ENCODE measurements around the gene RRP8. TPM values are rescaled to one million over a fixed set of nuclear protein-coding genes. Genes with fewer than 3 reads are reported as not detected.

The RRP8 gene
- total RNA-seq, 2 experiments from 2014 or later, result 26.4 to 33.6 TPM

DNA sequence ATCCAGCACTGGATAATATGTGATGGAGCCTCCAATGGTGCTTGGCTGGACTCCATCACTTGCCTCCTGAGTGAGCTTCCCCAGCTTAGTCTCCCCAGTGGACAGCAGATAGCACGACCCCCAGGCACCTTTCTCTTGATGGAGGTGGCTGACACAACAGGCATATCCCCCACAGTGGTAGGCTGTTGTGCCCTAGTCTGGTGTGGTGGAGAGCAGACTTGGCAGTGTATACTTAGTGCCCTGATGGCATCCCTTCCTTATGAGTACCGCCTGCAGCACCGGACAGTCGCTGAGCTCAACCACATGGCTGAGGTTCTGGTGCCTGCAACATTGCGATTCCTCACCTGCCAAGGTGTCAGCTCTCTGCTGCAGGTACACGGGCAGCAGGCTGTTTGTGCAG lies 56.2 kb downstream of the RRP8 start:
- H4K20me1 ChIP-seq (ENCODE audit: insufficient read depth, low read length), result no peaks in the 10 kb centered on the region
- H3K79me2 ChIP-seq (ENCODE audit: insufficient read depth, low read depth, low read length), result no peaks in the 10 kb centered on the region
- no peak for DNase-seq (ENCODE audit: low spot score)
- H3K4me2 ChIP-seq (ENCODE audit: low read length), result no peak overlapping the region
- no peak overlapping the region for H3K4me3 ChIP-seq (ENCODE audit: low read depth, low read length, poor library complexity, severe bottlenecking)
- H3K27ac ChIP-seq (ENCODE audit: low read depth, low read length, poor library complexity, severe bottlenecking), result no peak overlapping the region
- H3K36me3 ChIP-seq (ENCODE audit: insufficient read depth, low read length), result 0 out of 2 replicates have a peak, but pooled peaks cover 8% of the 10 kb centered on the region
- no peak overlapping the region for H2AFZ ChIP-seq (ENCODE audit: low read length)
- no peak for TF ChIP-seq EZH2phosphoT487 (IDR thresholded peaks at IDR 0.05; ENCODE audit: borderline replicate concordance, low read depth, low read length)
- TF ChIP-seq, protein P1, sequence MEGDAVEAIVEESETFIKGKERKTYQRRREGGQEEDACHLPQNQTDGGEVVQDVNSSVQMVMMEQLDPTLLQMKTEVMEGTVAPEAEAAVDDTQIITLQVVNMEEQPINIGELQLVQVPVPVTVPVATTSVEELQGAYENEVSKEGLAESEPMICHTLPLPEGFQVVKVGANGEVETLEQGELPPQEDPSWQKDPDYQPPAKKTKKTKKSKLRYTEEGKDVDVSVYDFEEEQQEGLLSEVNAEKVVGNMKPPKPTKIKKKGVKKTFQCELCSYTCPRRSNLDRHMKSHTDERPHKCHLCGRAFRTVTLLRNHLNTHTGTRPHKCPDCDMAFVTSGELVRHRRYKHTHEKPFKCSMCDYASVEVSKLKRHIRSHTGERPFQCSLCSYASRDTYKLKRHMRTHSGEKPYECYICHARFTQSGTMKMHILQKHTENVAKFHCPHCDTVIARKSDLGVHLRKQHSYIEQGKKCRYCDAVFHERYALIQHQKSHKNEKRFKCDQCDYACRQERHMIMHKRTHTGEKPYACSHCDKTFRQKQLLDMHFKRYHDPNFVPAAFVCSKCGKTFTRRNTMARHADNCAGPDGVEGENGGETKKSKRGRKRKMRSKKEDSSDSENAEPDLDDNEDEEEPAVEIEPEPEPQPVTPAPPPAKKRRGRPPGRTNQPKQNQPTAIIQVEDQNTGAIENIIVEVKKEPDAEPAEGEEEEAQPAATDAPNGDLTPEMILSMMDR (conservative IDR thresholded peaks at IDR 0.05; ENCODE audit: low read length), result no peak
- BruUV-seq (replicated peaks), result no TSS peak
- ChIA-PET CTCF (ENCODE audit: unreplicated experiment) (interaction anchor here (0.6 kb wide), 1 partner anchor 103 kb away, joined by 3 read pairs; no protein-coding TSS in a partner anchor), POLR2A (interaction anchor here (0.7 to 0.8 kb wide), 2 partner anchors 136 to 355 kb away, joined by 3 read pairs; partner anchors contain the start of gene MRPL17)
- H3K9me3 ChIP-seq (ENCODE audit: low read length), result no peaks in the 10 kb centered on the region
- no peaks in the 10 kb centered on the region for H3K4me1 ChIP-seq (ENCODE audit: insufficient read depth, low read length, poor library complexity, severe bottlenecking)
- intact Hi-C loops (cut with micrococcal nuclease; ENCODE audit: unreplicated experiment), result no loop called here
- no peaks in the 10 kb centered on the region for H3K9me2 ChIP-seq (ENCODE audit: insufficient read depth, low read length)

DNA sequence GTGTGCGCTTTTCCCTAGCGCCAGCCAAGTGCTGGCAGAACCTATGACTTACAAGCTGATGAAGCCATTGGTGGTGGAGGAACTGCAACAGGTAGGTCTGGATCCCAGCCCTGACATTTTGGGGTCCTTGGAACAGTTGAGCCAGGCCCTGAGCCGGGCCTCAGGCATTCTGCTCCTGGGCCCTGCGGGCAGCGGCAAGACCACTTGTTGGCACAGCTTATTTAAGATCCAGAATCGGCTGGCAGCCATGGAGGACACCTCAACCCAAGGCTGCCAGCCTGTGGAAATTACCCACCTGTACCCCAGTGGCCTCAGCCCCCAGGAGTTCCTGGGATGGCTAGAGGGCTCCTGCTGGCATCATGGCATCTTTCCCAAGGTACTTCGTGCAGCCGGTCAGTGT lies 56.7 kb downstream of the RRP8 start:
- H3K4me2 ChIP-seq (ENCODE audit: low read length), result no peak overlapping the region
- CTCF ChIA-PET (ENCODE audit: unreplicated experiment), result no interaction called here
- intact Hi-C loops (cut with micrococcal nuclease; ENCODE audit: unreplicated experiment), result no loop called here

More for the DNA sequence above, 56.7 kb downstream of the RRP8 start:
- Histone ChIP-seq H3K9me2 (ENCODE audit: insufficient read depth, low read length) (no peaks in the 10 kb centered on the region), H3K36me3 (ENCODE audit: insufficient read depth, low read length) (0 out of 2 replicates have a peak, but pooled peaks cover 8% of the 10 kb centered on the region), H3K27ac (ENCODE audit: low read depth, low read length, poor library complexity, severe bottlenecking) (no peak overlapping the region), H3K4me3 (ENCODE audit: low read depth, low read length, poor library complexity, severe bottlenecking) (no peak overlapping the region), H4K20me1 (ENCODE audit: insufficient read depth, low read length) (no peaks in the 10 kb centered on the region), H3K79me2 (ENCODE audit: insufficient read depth, low read depth, low read length) (no peaks in the 10 kb centered on the region), H2AFZ (ENCODE audit: low read length) (no peak overlapping the region), H3K9me3 (ENCODE audit: low read length) (no peaks in the 10 kb centered on the region), H3K4me1 (ENCODE audit: insufficient read depth, low read length, poor library complexity, severe bottlenecking) (no peaks in the 10 kb centered on the region)
- POLR2A ChIA-PET, result no interaction called here
- TF ChIP-seq, protein P1 (conservative IDR thresholded peaks at IDR 0.05; ENCODE audit: low read length), result no peak
- TF ChIP-seq EZH2phosphoT487 (IDR thresholded peaks at IDR 0.05; ENCODE audit: borderline replicate concordance, low read depth, low read length), result no peak
- no peak for DNase-seq (ENCODE audit: low spot score)
- BruUV-seq (replicated peaks), result no TSS peak
